Common myeloid progenitor, CD34-positive (primary cell): ENCODE measurements around the gene KLHL20.
"Not testable (repeated sequence)": the region's sequence is repeated elsewhere in the genome, so short reads cannot be mapped to it uniquely, and the experiment has no call there.

Source experiments
- CTCF ChIA-PET: fragments of 350-600 bp; sonication (Branson Sonifier 250); formaldehyde crosslinking; loops from one replicate; lab custom pipeline; 2021; ENCODE audit warnings: antibody characterized with exemption; lab: Charles Lee
- POLR2A ChIA-PET: fragments of 350-600 bp; sonication (Branson Sonifier 250); formaldehyde crosslinking; loops from one replicate; lab custom pipeline; 2021; ENCODE audit warnings: antibody characterized with exemption; lab: Charles Lee
- DNase-seq, 3 donors: peaks; one replicate each; pipeline versions ENCODE4 v3.0.0 to v3.0.0-alpha.2; 2013
- H3K27ac ChIP-seq, 2 experiments: 1 replicate in 1 of 2; 2 replicates in 1 of 2; pipeline ENCODE4 v1.7.0; 2013; ENCODE audit warnings: inconsistent platforms in 2 of 2, low read length in 2 of 2, mild to moderate bottlenecking in 2 of 2, low read depth in 1 of 2, moderate library complexity in 1 of 2; ENCODE audit not compliant: severe bottlenecking in 2 of 2, insufficient read depth in 1 of 2, poor library complexity in 1 of 2
- H3K27me3 ChIP-seq, 5 experiments: replicated peaks in 2 of 5; 1 replicate in 3 of 5; 2 replicates in 2 of 5; pipeline versions ENCODE4 v1.6.1 to v1.7.0; 2013; ENCODE audit warnings: low read length in 4 of 5, mild to moderate bottlenecking in 2 of 5, moderate library complexity in 2 of 5, inconsistent platforms in 1 of 5; ENCODE audit not compliant: insufficient read depth in 5 of 5, control insufficient read depth in 4 of 5
- H3K36me3 ChIP-seq, 4 experiments: 1 replicate in 2 of 4; 2 replicates in 2 of 4; pipeline versions ENCODE4 v1.6.1 to v1.7.0; 2013; ENCODE audit warnings: low read length in 3 of 4, control low read depth in 1 of 4, mild to moderate bottlenecking in 1 of 4; ENCODE audit not compliant: control insufficient read depth in 4 of 4, insufficient read depth in 4 of 4
- H3K4me1 ChIP-seq, 4 experiments: 1 replicate in 3 of 4; 2 replicates in 1 of 4; pipeline versions ENCODE4 v1.6.1 to v1.7.1; 2013; ENCODE audit warnings: low read length in 3 of 4, mild to moderate bottlenecking in 3 of 4, control low read depth in 1 of 4, inconsistent platforms in 1 of 4, moderate library complexity in 1 of 4; ENCODE audit not compliant: control insufficient read depth in 4 of 4, insufficient read depth in 4 of 4; ENCODE audit errors: control extremely low read depth in 1 of 4
- H3K4me3 ChIP-seq, 7 experiments: 1 replicate in 4 of 7; 2 replicates in 3 of 7; pipeline versions ENCODE4 v1.5.1 to v1.7.0; 2013; ENCODE audit warnings: mild to moderate bottlenecking in 7 of 7, low read length in 6 of 7, moderate library complexity in 6 of 7, inconsistent platforms in 2 of 7, low read depth in 2 of 7, control low read depth in 1 of 7; ENCODE audit not compliant: insufficient read depth in 4 of 7, control insufficient read depth in 1 of 7; ENCODE audit errors: extremely low read depth in 1 of 7
- H3K9me3 ChIP-seq, 5 experiments: 1 replicate in 4 of 5; 2 replicates in 1 of 5; pipeline versions ENCODE4 v1.6.1 to v1.7.1; 2013; ENCODE audit warnings: low read length in 4 of 5, mild to moderate bottlenecking in 2 of 5, inconsistent platforms in 1 of 5, low read depth in 1 of 5, moderate library complexity in 1 of 5; ENCODE audit not compliant: control insufficient read depth in 4 of 5, insufficient read depth in 2 of 5; ENCODE audit errors: control extremely low read depth in 1 of 5
- WGBS: methylation state at CpG from one replicate; pipeline ENCODE4 v1.1.5; 2013; ENCODE audit not compliant: insufficient coverage; 5-methylcytosine and 5-hydroxymethylcytosine counted together

Gene KLHL20

GRCh38 chr1:173764331-173764730 is 49.5 kb downstream of the KLHL20 start:
- Histone ChIP-seq H3K9me3 (peaks cover 0 to 27% (median 4%) of the 10 kb centered on the region in 5 experiments), H3K36me3 (peaks cover 2 to 34% (median 12%) of the 10 kb centered on the region in 4 experiments)
- H3K27me3 ChIP-seq, H3K4me3 ChIP-seq, DNase-seq, H3K4me1 ChIP-seq, POLR2A ChIA-PET, CTCF ChIA-PET, H3K27ac ChIP-seq: not testable (repeated sequence)
- 100% methylated on average over 1 of the region's 6 CpGs for WGBS

DNA sequence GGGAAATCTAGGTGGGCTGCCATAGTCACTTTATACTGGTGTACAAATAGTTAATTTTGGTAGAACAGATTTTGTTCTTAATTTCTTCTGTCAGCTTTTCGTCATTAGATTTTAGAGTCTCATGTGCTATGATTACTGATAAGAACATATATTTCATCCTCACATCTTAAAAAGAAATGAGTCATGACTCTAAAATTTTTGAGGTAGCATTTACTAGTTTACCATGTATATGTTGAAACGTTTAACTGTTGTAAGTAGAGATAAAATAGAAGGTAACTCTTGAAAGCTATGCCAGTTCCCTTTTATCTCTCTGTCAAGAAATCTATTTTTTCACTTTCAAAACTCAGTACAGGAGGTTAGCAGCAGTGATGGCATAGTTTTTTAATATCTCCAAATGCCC is 53.4 kb downstream of the KLHL20 start:
- Histone ChIP-seq H3K27me3 (no peaks in the 10 kb centered on the region), H3K27ac (no peak overlapping the region), H3K4me1 (no peaks in the 10 kb centered on the region), H3K36me3 (peaks cover 2 to 20% (median 11%) of the 10 kb centered on the region in 4 experiments), H3K4me3 (no peak overlapping the region), H3K9me3 (peaks cover 0 to 13% (median 0%) of the 10 kb centered on the region in 5 experiments)
- DNase-seq = no peak
- ChIA-PET CTCF (interaction anchor here (1.4 kb wide), 1 partner anchor 19 kb away, joined by 3 read pairs; no protein-coding TSS in a partner anchor), POLR2A (no interaction called here)
- no CpG with 5 or more reads among the region's 2 CpGs for WGBS

DNA sequence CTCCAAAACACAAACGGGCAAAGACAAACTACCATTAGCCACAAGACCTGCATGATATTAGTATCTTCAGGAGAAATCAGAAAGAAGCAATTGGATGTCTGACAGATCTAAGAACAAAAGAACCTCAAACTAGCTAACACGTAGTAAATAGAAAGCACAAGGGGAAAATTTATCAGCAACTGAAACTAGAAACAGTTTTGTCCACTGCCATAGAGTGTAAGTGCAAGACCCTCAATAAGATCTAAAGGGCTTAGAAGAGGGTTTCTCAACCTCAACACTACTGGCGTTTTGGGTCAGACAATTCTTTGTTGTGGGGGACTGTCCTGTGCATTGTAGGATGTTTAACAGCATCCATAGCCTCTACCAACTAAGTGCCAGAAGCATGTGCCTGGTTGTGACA is 54.0 kb downstream of the KLHL20 start:
- no peaks in the 10 kb centered on the region for H3K27me3 ChIP-seq
- no peak overlapping the region for H3K4me3 ChIP-seq
- ChIA-PET POLR2A (no interaction called here), CTCF (interaction anchor here (1.4 kb wide), 1 partner anchor 20 kb away, joined by 3 read pairs; no protein-coding TSS in a partner anchor)
- H3K36me3 ChIP-seq = peaks cover 2 to 20% (median 11%) of the 10 kb centered on the region in 4 experiments
- H3K4me1 ChIP-seq = no peaks in the 10 kb centered on the region
- 100% methylated on average over 1 of the region's 3 CpGs for WGBS
- no peak overlapping the region for H3K27ac ChIP-seq
- DNase-seq = no peak
- H3K9me3 ChIP-seq = peaks cover 0 to 8% (median 0%) of the 10 kb centered on the region in 5 experiments

DNA sequence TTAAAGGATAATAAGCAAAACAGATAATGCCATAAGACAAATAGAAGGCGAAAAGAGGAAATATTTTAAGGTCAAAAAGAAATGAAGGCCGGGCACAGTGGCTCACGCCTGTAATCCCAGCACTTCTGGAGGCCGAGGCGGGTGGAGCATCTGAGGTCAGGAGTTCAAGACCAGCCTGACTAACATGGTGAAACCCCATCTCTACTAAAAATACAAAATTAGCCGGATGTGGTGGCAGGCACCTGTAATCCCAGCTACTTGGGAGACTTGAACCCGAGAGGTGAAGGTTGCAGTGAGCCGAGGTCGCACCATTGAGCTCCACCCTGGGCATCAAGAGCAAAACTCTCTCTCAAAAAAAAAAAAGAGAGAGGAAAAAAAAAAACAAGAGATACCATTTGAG is 55.5 kb downstream of the KLHL20 start:
- CTCF ChIA-PET, DNase-seq, H3K4me3 ChIP-seq, H3K4me1 ChIP-seq, H3K27me3 ChIP-seq, H3K27ac ChIP-seq, POLR2A ChIA-PET, H3K9me3 ChIP-seq: not testable (repeated sequence)
- H3K36me3 ChIP-seq = peaks cover 2 to 32% (median 15%) of the 10 kb centered on the region in 4 experiments
- WGBS = 98% methylated on average over 7 of the region's 9 CpGs

DNA sequence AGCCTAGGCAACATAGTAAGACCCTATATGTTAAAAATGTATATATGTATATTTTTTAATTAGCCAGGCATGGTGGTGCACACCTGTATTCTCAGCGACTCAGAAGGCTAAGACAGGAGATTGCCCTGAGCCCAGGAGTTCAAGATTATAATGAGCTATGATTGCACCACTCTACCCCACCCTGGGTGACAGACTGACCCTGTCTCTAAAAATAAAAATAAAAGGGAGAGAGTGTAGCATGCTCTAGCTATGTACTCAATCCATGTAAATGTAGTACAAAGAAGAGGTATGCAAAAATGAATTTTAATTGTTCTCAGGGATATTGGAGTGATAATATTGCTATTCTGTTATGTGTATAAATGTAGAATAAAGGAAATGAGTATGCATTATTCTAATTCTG is 56.8 kb downstream of the KLHL20 start:
- Histone ChIP-seq H3K9me3 (no peaks in the 10 kb centered on the region), H3K27ac (no peak overlapping the region), H3K27me3 (no peaks in the 10 kb centered on the region), H3K4me3 (no peak overlapping the region), H3K36me3 (peaks cover 4 to 36% (median 16%) of the 10 kb centered on the region in 4 experiments), H3K4me1 (peaks cover 0 to 6% (median 0%) of the 10 kb centered on the region in 4 experiments)
- no peak for DNase-seq
- ChIA-PET CTCF (interaction anchor here (1.1 kb wide), 1 partner anchor 22 kb away, joined by 3 read pairs; no protein-coding TSS in a partner anchor), POLR2A (no interaction called here)
- WGBS = no CpG with 5 or more reads among the region's 1 CpG

- H3K4me1 ChIP-seq = peaks cover 0 to 6% (median 0%) of the 10 kb centered on the region in 4 experiments
- H3K4me3 ChIP-seq = no peak overlapping the region
- H3K27me3 ChIP-seq = no peaks in the 10 kb centered on the region
- ChIA-PET CTCF (interaction anchor here (0.6 kb wide), 1 partner anchor 544 kb away, joined by 3 read pairs; no protein-coding TSS in a partner anchor), POLR2A (no interaction called here)
- peaks cover 11 to 49% (median 18%) of the 10 kb centered on the region in 4 experiments for H3K36me3 ChIP-seq
- H3K9me3 ChIP-seq = peaks cover 0 to 3% (median 0%) of the 10 kb centered on the region in 5 experiments
- H3K27ac ChIP-seq = no peak overlapping the region
- WGBS = 65% methylated on average over 4 of the region's 5 CpGs
- peak in 2 of 3 donors; percentile 24 to 38 for DNase-seq
Measured at GRCh38 chr1:173775578-173776226, 60.9 kb downstream of the KLHL20 start.

GRCh38 chr1:173779936-173780335 is 65.2 kb downstream of the KLHL20 start:
- WGBS = 100% methylated on average over 1 of the region's 4 CpGs
- Histone ChIP-seq H3K4me3 (no peak overlapping the region), H3K27ac (no peak overlapping the region), H3K36me3 (peaks cover 17 to 76% (median 34%) of the 10 kb centered on the region in 4 experiments), H3K27me3 (no peaks in the 10 kb centered on the region), H3K4me1 (peaks cover 0 to 6% (median 0%) of the 10 kb centered on the region in 4 experiments), H3K9me3 (peaks cover 0 to 3% (median 0%) of the 10 kb centered on the region in 5 experiments)
- DNase-seq = no peak
- CTCF ChIA-PET = no interaction called here
- POLR2A ChIA-PET = no interaction called here
